GM18505 (cell line): ENCODE data around the gene SEZ6.

Experiments
- ATAC-seq: cut with Tn5 transposase; IDR thresholded peaks from one replicate; pipeline ENCODE4 v1.9.1; 2021; ENCODE audit not compliant: unreplicated experiment
- POLR2A ChIP-seq: IDR thresholded peaks from 4 replicates; pipeline ENCODE4 v1.6.1; 2011; ENCODE audit warnings: borderline replicate concordance; ENCODE audit not compliant: insufficient read depth, insufficient read length; ENCODE audit errors: extremely low read depth

The SEZ6 gene

GRCh38 chr17:28906706-28907438 lies 99.0 kb downstream of the SEZ6 start:
- ATAC-seq, result no peak
- TF ChIP-seq POLR2A, result no peak

DNA sequence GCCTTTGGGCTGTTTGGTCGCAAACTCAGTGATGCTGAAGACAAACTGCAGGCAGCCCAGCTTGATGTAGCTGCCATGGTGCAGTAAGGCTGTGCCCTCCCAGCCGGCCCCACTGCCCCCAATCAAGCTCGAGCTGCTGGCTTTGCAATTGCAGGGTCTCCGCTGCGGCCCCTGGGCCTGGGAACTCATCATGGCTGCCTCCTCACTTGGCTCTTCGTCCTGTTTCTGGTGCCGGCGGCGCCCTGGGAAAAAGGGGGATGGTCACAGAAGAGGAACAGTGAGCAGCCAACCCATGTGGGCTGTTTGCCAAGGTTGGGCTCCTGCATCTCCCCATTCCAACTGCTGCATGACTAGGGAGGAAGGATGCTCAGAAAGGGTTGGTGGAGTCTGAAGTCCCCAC lies 99.6 kb downstream of the SEZ6 start:
- no peak for ATAC-seq
- TF ChIP-seq POLR2A, result no peak
